Esophagus muscularis mucosa (tissue), 4 donors: ENCODE measurements around the gene SIDT2.
A peak's percentile ranks its signal among the peaks of the same experiment; 100 is the strongest.

Experiments
- CTCF ChIP-seq, 3 experiments: fragments of 200-600 bp in 2 of 3; fragments of 450-650 bp in 1 of 3; sonication (generic) in 2 of 3; IDR thresholded peaks; one replicate each; pipeline ENCODE4 v1.5.1; 2017 to 2019; ENCODE audit warnings: antibody characterized with exemption in 3 of 3, mild to moderate bottlenecking in 2 of 3, moderate library complexity in 1 of 3
- EP300 ChIP-seq: sonication (generic); formaldehyde crosslinking; IDR thresholded peaks from one replicate; pipeline ENCODE4 v1.6.1; 2017; ENCODE audit warnings: antibody characterized with exemption
- POLR2A ChIP-seq: fragments of 450-650 bp; IDR thresholded peaks from one replicate; pipeline ENCODE4 v1.6.1; 2017; ENCODE audit warnings: antibody characterized with exemption, moderate library complexity, mild to moderate bottlenecking, low read depth
- POLR2AphosphoS5 ChIP-seq, 2 donors: sonication (generic); formaldehyde crosslinking; IDR thresholded peaks; one replicate each; pipeline ENCODE4 v1.6.1; 2017; ENCODE audit warnings: antibody characterized with exemption in 2 of 2

GRCh38 chr11:117199053-117199915 lies 20.7 kb downstream of the SIDT2 start, which contains the start of gene TAGLN:
- TF ChIP-seq CTCF (IDR thresholded peaks at IDR 0.05) (no peak), POLR2AphosphoS5 (IDR thresholded peaks at IDR 0.05) (peak; percentile 86 to 99), EP300 (no peak), POLR2A (peak; percentile 55)
